Upper lobe of left lung (tissue), 6 donors: ENCODE results near the gene SBF1. TPM values are rescaled to one million over a fixed set of nuclear protein-coding genes. Genes with fewer than 3 reads are reported as not detected.

Experiments used
- ATAC-seq, 2 donors: fragments of 200-7000 bp; cut with Tn5 transposase; one replicate each; pipeline ENCODE4 v1.9.1; 2022; ENCODE audit warnings: mild to moderate bottlenecking in 2 of 2, moderate library complexity in 2 of 2; ENCODE audit not compliant: low FRiP score in 2 of 2
- DNase-seq, 2 donors: peaks; one replicate each; pipeline ENCODE4 v3.0.0-alpha.2; 2019 to 2020
- H3K27ac ChIP-seq, 4 donors: fragments of 200-600 bp; sonication (generic); one replicate each; pipeline ENCODE4 v1.5.1; 2016 to 2019
- H3K27me3 ChIP-seq, 4 donors: fragments of 200-600 bp; sonication (generic); one replicate each; pipeline ENCODE4 v1.5.1; 2017 to 2019
- H3K36me3 ChIP-seq, 4 donors: fragments of 200-600 bp; sonication (generic); one replicate each; pipeline ENCODE4 v1.5.1; 2016 to 2019
- H3K4me1 ChIP-seq, 4 donors: fragments of 200-600 bp; sonication (generic); one replicate each; pipeline ENCODE4 v1.5.1; 2018 to 2019
- H3K4me3 ChIP-seq, 4 donors: fragments of 200-600 bp; sonication (generic); one replicate each; pipeline ENCODE4 v1.5.1; 2017 to 2019; ENCODE audit warnings: mild to moderate bottlenecking in 2 of 4, moderate library complexity in 1 of 4
- H3K9me3 ChIP-seq, 4 donors: fragments of 200-600 bp; sonication (generic); one replicate each; pipeline ENCODE4 v1.5.1; 2018 to 2019
- EP300 ChIP-seq, 4 donors: sonication (generic); formaldehyde crosslinking; IDR thresholded peaks; one replicate each; pipeline ENCODE4 v1.5.1; 2017; ENCODE audit warnings: antibody characterized with exemption in 4 of 4, control low read depth in 2 of 4
- POLR2A ChIP-seq, 4 donors: fragments of 450-650 bp; IDR thresholded peaks; one replicate each; pipeline ENCODE4 v1.5.1; 2016 to 2017; ENCODE audit warnings: antibody characterized with exemption in 4 of 4, mild to moderate bottlenecking in 2 of 4
- POLR2AphosphoS5 ChIP-seq, 2 donors: sonication (generic); formaldehyde crosslinking; IDR thresholded peaks; one replicate each; pipeline ENCODE4 v1.5.1; 2017; ENCODE audit warnings: antibody characterized with exemption in 2 of 2
- WGBS, 2 donors: methylation state at CpG; one replicate each; pipeline ENCODE4 v1.1.5; 2017 to 2018; 5-methylcytosine and 5-hydroxymethylcytosine counted together
- total RNA-seq, 6 donors: library from RNA; depleted of rRNA in 4 of 6; stranded (reverse); fragments of >200 nt in 4 of 6; gene quantifications; one replicate each; pipeline versions ENCODE4 v1.1.0 to v1.2.1, GENCODE V29; 2016 to 2021
- TF ChIP-seq, protein P1 (sequence below), 6 experiments: fragments of 450-650 bp in 4 of 6; fragments of 200-600 bp in 2 of 6; sonication (generic) in 2 of 6; IDR thresholded peaks; one replicate each; pipeline ENCODE4 v1.5.1; 2016 to 2019; ENCODE audit warnings: antibody characterized with exemption in 6 of 6
- donor health status: DM: no; HTN: no; CAD: no; lungs with moderate emphysema.
- donor health status: DM: no; HTN: yes; CAD: no; lungs with severe emphysema.

The SBF1 gene
- total RNA-seq, 6 donors from 2014 or later = 44.6 to 117 (median 75.7) TPM

DNA sequence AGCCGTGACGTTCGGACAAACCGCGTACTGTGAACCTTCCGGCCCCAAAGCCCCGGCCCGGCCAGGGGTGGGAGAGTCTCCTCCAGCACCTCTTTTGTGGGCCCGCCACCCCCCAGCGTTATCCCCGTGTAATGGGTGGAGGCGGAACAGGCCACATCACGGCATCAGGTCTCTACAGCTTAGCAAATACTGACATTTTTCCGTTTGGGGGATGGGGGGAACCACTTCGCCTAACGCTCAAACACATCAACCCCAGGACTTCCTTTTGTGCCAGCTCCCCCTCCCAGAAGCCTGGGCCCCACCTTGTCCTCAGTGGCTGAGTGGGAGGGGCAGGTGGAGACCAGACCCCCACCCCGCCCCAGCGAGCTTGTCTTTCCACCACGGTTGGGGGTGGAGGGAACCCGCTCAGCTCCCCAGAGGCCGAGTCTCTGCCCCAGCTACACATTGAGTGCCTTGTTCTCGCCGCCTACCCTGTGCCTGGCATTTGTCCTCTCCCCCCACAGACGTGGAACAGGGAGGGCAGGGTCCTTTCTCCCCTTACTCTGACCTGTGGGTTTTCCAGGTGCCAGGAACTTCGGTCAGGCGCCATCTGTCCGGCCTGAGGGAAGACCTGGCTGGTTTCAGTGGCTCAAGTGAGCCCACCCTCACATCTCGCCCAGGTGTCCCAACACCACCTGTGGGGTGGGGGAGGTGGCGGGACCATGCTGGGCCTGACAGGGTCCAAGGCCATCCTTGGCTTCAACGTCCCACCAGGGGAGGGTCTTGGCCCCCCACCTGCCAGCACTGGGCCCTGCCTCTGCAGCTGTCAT lies 29.6 kb downstream of the SBF1 start:
- H3K4me3 ChIP-seq = no peak overlapping the region
- H3K4me1 ChIP-seq = peaks cover 12 to 32% (median 26%) of the 10 kb centered on the region in 4 donors
- peak; percentile 73 to 75 for DNase-seq
- 55 to 63% methylated on average over 11 to 30 of the region's 30 CpGs for WGBS, 2 donors
- peaks cover 19 to 90% (median 71%) of the 10 kb centered on the region in 4 donors for H3K36me3 ChIP-seq
- peak overlapping the region; percentile 61 to 86 (median 79) for H3K27ac ChIP-seq
- H3K9me3 ChIP-seq = no peaks in the 10 kb centered on the region
- peak; percentile 4 to 61 for ATAC-seq
- TF ChIP-seq, protein P1, sequence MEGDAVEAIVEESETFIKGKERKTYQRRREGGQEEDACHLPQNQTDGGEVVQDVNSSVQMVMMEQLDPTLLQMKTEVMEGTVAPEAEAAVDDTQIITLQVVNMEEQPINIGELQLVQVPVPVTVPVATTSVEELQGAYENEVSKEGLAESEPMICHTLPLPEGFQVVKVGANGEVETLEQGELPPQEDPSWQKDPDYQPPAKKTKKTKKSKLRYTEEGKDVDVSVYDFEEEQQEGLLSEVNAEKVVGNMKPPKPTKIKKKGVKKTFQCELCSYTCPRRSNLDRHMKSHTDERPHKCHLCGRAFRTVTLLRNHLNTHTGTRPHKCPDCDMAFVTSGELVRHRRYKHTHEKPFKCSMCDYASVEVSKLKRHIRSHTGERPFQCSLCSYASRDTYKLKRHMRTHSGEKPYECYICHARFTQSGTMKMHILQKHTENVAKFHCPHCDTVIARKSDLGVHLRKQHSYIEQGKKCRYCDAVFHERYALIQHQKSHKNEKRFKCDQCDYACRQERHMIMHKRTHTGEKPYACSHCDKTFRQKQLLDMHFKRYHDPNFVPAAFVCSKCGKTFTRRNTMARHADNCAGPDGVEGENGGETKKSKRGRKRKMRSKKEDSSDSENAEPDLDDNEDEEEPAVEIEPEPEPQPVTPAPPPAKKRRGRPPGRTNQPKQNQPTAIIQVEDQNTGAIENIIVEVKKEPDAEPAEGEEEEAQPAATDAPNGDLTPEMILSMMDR (IDR thresholded peaks at IDR 0.05) = no peak
- TF ChIP-seq POLR2AphosphoS5 (IDR thresholded peaks at IDR 0.05) (no peak), POLR2A (IDR thresholded peaks at IDR 0.05) (no peak), EP300 (IDR thresholded peaks at IDR 0.05) (no peak)
- no peaks in the 10 kb centered on the region for H3K27me3 ChIP-seq

DNA sequence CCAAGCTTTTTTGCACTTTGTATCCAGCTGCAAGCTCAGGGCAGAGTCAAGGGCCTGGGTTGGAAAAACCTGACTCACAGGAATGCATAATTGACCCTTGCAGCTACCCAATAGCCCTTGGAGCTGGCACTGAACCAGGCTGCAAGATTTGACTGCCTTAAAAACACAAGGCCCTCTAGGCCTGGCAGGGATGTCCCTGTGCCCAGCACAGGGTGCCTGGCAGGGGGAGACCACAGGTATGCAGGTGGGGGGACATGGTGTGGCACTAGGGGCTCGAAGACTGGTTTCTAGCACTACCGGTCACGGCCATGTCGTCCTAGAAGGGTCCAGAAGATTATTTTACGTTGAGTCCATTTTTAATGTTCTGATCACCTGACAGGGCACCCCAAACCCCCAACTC lies 30.2 kb downstream of the SBF1 start:
- peak; percentile 28 to 66 for ATAC-seq
- WGBS, 2 donors = 83% methylated on average over 5 of the region's 5 CpGs; no CpG with 5 or more reads in 1 of the 2 donors
- Histone ChIP-seq H3K36me3 (peaks cover 19 to 90% (median 72%) of the 10 kb centered on the region in 4 donors), H3K9me3 (no peaks in the 10 kb centered on the region), H3K4me1 (peaks cover 12 to 32% (median 26%) of the 10 kb centered on the region in 4 donors), H3K4me3 (no peak overlapping the region), H3K27me3 (no peaks in the 10 kb centered on the region), H3K27ac (peak overlapping the region; percentile 57 to 86 (median 79))
- DNase-seq = peak in 1 of 2 donors; percentile 85
- TF ChIP-seq, protein P1 (IDR thresholded peaks at IDR 0.05) = no peak
- TF ChIP-seq POLR2AphosphoS5 (IDR thresholded peaks at IDR 0.05) = no peak
- no peak for TF ChIP-seq EP300 (IDR thresholded peaks at IDR 0.05)
- no peak for TF ChIP-seq POLR2A (IDR thresholded peaks at IDR 0.05)

DNA sequence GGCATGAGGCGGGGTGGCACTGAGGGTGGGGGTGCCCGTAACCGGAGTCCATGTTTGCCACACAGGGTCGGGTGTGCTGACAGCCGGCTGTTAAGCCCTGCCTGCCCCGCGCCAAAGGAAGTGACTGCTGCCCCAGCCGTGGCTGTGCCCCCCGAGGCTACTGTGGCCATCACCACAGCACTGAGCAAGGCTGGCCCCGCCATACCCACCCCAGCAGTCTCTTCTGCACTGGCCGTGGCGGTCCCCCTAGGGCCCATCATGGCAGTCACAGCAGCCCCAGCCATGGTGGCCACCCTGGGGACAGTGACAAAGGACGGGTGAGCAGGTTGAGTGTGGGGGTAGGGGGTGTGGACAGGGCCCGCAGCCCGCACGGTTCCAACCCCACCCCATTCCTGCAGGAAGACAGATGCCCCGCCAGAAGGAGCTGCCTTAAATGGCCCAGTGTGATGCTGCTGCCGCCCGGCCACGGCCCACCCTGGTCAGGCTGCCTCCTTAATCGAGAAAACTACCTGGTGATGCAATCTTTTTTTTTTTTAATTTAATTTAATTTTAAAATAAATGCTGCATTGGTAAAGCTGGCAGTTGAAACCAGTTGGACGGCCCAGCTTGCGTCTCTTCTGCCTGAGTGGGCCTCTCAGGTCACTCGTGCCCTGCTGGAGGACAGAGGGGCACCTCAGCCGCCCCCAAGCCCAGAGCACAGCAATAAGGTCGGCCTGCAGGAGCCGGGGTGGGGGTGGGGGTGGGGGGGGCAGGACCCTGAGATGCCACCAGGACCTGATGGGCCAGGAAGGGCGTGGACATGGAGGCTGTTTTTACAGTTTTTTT lies 30.8 kb downstream of the SBF1 start:
- peak in 1 of 2 donors; percentile 82 for DNase-seq
- Histone ChIP-seq H3K27ac (peak overlapping the region; percentile 57 to 86 (median 79)), H3K4me1 (peaks cover 12 to 32% (median 26%) of the 10 kb centered on the region in 4 donors), H3K36me3 (peaks cover 24 to 91% (median 74%) of the 10 kb centered on the region in 4 donors), H3K4me3 (no peak overlapping the region), H3K27me3 (no peaks in the 10 kb centered on the region), H3K9me3 (no peaks in the 10 kb centered on the region)
- WGBS, 2 donors = 66 to 67% methylated on average over 15 to 28 of the region's 28 CpGs
- no peak for ATAC-seq
- no peak for TF ChIP-seq POLR2AphosphoS5 (IDR thresholded peaks at IDR 0.05)
- TF ChIP-seq, protein P1 (IDR thresholded peaks at IDR 0.05) = no peak
- no peak for TF ChIP-seq EP300 (IDR thresholded peaks at IDR 0.05)
- no peak for TF ChIP-seq POLR2A (IDR thresholded peaks at IDR 0.05)

DNA sequence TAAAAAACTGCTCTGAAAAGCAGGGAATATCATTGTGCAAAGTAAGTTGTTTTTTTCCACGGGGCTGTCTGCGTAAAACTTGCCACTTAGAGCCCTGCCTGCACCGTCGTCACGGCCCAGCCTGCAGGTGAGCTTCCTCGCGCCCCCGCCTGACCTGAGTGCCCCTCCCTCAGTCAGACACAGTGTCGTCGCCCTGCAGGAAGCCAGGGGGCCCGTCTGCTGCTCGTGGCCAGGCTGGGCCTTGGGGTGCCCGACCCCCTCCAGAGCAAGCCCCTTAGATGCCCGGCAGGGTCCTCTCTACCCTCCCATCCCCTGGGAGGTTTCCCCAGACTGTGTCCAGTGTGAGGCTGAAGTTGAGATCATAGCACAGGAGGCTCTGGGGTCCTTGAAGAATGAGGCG lies 31.6 kb downstream of the SBF1 start:
- DNase-seq = peak in 1 of 2 donors; percentile 74
- WGBS, 2 donors = 76 to 85% methylated on average over 11 to 15 of the region's 15 CpGs

More for the DNA sequence above, 31.6 kb downstream of the SBF1 start:
- H3K4me3 ChIP-seq = no peak overlapping the region
- no peak for ATAC-seq
- H3K27ac ChIP-seq = peak overlapping the region in 3 of 4 donors; percentile 79 to 86 (median 79)
- peaks cover 12 to 32% (median 26%) of the 10 kb centered on the region in 4 donors for H3K4me1 ChIP-seq
- peaks cover 25 to 91% (median 76%) of the 10 kb centered on the region in 4 donors for H3K36me3 ChIP-seq
- no peaks in the 10 kb centered on the region for H3K9me3 ChIP-seq
- H3K27me3 ChIP-seq = no peaks in the 10 kb centered on the region
- TF ChIP-seq POLR2AphosphoS5 (IDR thresholded peaks at IDR 0.05) (no peak), EP300 (IDR thresholded peaks at IDR 0.05) (no peak), POLR2A (IDR thresholded peaks at IDR 0.05) (no peak)
- TF ChIP-seq, protein P1 (IDR thresholded peaks at IDR 0.05) = no peak
